GM18867 (cell line): ENCODE measurements around the gene ZXDC.

Source experiments
- ATAC-seq: cut with Tn5 transposase; IDR thresholded peaks from one replicate; pipeline ENCODE4 v1.9.1; 2021; ENCODE audit warnings: mild to moderate bottlenecking, moderate library complexity; ENCODE audit not compliant: unreplicated experiment

ZXDC gene

GRCh38 chr3:126493051-126493450 is 17.4 kb upstream of the ZXDC start:
- no peak for ATAC-seq

- no peak for ATAC-seq
Measured at GRCh38 chr3:126491221-126492013, 15.7 kb upstream of the ZXDC start.

- no peak for ATAC-seq
Measured at GRCh38 chr3:126490619-126491018, 14.9 kb upstream of the ZXDC start.

- ATAC-seq, result no peak
Measured at GRCh38 chr3:126488886-126489569, 13.3 kb upstream of the ZXDC start.

- ATAC-seq, result no peak
Measured at GRCh38 chr3:126488185-126488584, 12.5 kb upstream of the ZXDC start.

GRCh38 chr3:126487151-126487771 is 11.6 kb upstream of the ZXDC start:
- no peak for ATAC-seq

GRCh38 chr3:126486360-126486847 is 10.7 kb upstream of the ZXDC start:
- no peak for ATAC-seq

GRCh38 chr3:126485956-126486355 is 10.3 kb upstream of the ZXDC start:
- ATAC-seq, result no peak

GRCh38 chr3:126485176-126485897 is 9.6 kb upstream of the ZXDC start:
- no peak for ATAC-seq

GRCh38 chr3:126484662-126485061 is 9.0 kb upstream of the ZXDC start:
- no peak for ATAC-seq

GRCh38 chr3:126484148-126484547 is 8.5 kb upstream of the ZXDC start:
- ATAC-seq, result no peak

- ATAC-seq, result no peak
Measured at GRCh38 chr3:126483321-126483761, 7.7 kb upstream of the ZXDC start.

- ATAC-seq, result no peak
Measured at GRCh38 chr3:126482503-126483255, 7.0 kb upstream of the ZXDC start.

- no peak for ATAC-seq
Measured at GRCh38 chr3:126481808-126482502, 6.3 kb upstream of the ZXDC start.

GRCh38 chr3:126480861-126481260 is 5.2 kb upstream of the ZXDC start:
- no peak for ATAC-seq

- no peak for ATAC-seq
Measured at GRCh38 chr3:126480206-126480605, 4.5 kb upstream of the ZXDC start.

GRCh38 chr3:126479642-126480041 is 4.0 kb upstream of the ZXDC start:
- ATAC-seq, result no peak

GRCh38 chr3:126478581-126479310 is 3.1 kb upstream of the ZXDC start:
- ATAC-seq, result no peak

GRCh38 chr3:126477061-126477380 is 1.3 kb upstream of the ZXDC start:
- ATAC-seq, result no peak
